MCF 10A (cell line): Measurements from ENCODE around the gene KIF4B. TPM values are rescaled to one million over a fixed set of nuclear protein-coding genes. Genes with fewer than 3 reads are reported as not detected.
"Not testable (repeated sequence)": the region's sequence is repeated elsewhere in the genome, so short reads cannot be mapped to it uniquely, and the experiment has no call there.

Source experiments
- BruUV-seq: library from RNA; stranded (reverse); fragments of 400-500 nt; replicated peaks from 2 replicates; lab custom pipeline; 2021; lab: Mats Ljungman, UMichigan
- CTCF ChIA-PET: fragments of 300-600 bp; sonication (Branson Sonifier 250); formaldehyde crosslinking; extraction: SDS; loops from one replicate; lab custom pipeline; 2021; ENCODE audit warnings: antibody characterized with exemption, inconsistent platforms; lab: Yijun Ruan, JAX
- POLR2A ChIA-PET: fragments of 300-600, 350-650 bp; sonication (Branson Sonifier 250); formaldehyde crosslinking; extraction: SDS; loops from one replicate; lab custom pipeline; 2020; ENCODE audit warnings: antibody characterized with exemption, inconsistent platforms; lab: Yijun Ruan, JAX
- DNase-seq: peaks from one replicate; pipeline ENCODE4 v3.0.0-alpha.2; 2018; ENCODE audit not compliant: unreplicated experiment
- H3K27ac Mint-ChIP-seq: one replicate; pipeline ENCODE4 v1.8.0; 2022; ENCODE audit warnings: mild to moderate bottlenecking, low read depth, mixed read lengths; ENCODE audit not compliant: unreplicated experiment
- H3K27me3 Mint-ChIP-seq: one replicate; pipeline ENCODE4 v1.8.0; 2022; ENCODE audit warnings: mixed read lengths; ENCODE audit not compliant: insufficient read depth, unreplicated experiment
- H3K36me3 Mint-ChIP-seq: one replicate; pipeline ENCODE4 v1.8.0; 2022; ENCODE audit warnings: mild to moderate bottlenecking, moderate library complexity, mixed read lengths; ENCODE audit not compliant: insufficient read depth, unreplicated experiment
- H3K4me1 Mint-ChIP-seq: one replicate; pipeline ENCODE4 v1.8.0; 2022; ENCODE audit warnings: mixed read lengths; ENCODE audit not compliant: insufficient read depth, unreplicated experiment
- H3K4me3 Mint-ChIP-seq: one replicate; pipeline ENCODE4 v1.8.0; 2022; ENCODE audit warnings: mild to moderate bottlenecking, moderate library complexity, mixed read lengths; ENCODE audit not compliant: unreplicated experiment
- H3K9me3 Mint-ChIP-seq: one replicate; pipeline ENCODE4 v1.8.0; 2022; ENCODE audit warnings: mixed read lengths; ENCODE audit not compliant: unreplicated experiment
- CTCF ChIP-seq: fragments of 200-600 bp; IDR thresholded peaks from one replicate; pipeline ENCODE4 v1.8.0; 2022; ENCODE audit warnings: antibody characterized with exemption, mild to moderate bottlenecking; ENCODE audit not compliant: unreplicated experiment
- intact Hi-C: fragments of 100-400 bp; cut with micrococcal nuclease; formaldehyde crosslinking; loops from 2 replicates; pipeline ENCODE4 v1.14.1; 2022
- total RNA-seq: library from RNA; stranded (reverse); gene quantifications from 2 replicates; pipeline ENCODE4 v1.2.3, GENCODE V29; 2022

KIF4B gene
- total RNA-seq, 1 experiment from 2014 or later: not detected

- Mint-ChIP-seq H3K27me3 (peaks cover 5% of the 10 kb centered on the region), H3K27ac (no peak overlapping the region), H3K4me1 (no peaks in the 10 kb centered on the region), H3K9me3 (no peaks in the 10 kb centered on the region), H3K36me3 (no peaks in the 10 kb centered on the region), H3K4me3 (no peak overlapping the region)
- TF ChIP-seq CTCF: no peak
- no TSS peak for BruUV-seq
- intact Hi-C loops: no loop called here
- no peak for DNase-seq
- POLR2A ChIA-PET: interaction anchor here (0.6 to 1.3 kb wide), 3 partner anchors 11 to 178 kb away, joined by 3 to 4 read pairs (median 3); no protein-coding TSS in a partner anchor
- CTCF ChIA-PET: interaction anchor here (0.5 to 5.7 kb wide), 17 partner anchors 10 to 1938 kb away, joined by 3 to 59 read pairs (median 4); no protein-coding TSS in a partner anchor
These were observed 15.7 kb downstream of the KIF4B start for GRCh38 chr5:155029240-155029639.

- H3K4me3 Mint-ChIP-seq, POLR2A ChIA-PET: not testable (repeated sequence)
These were observed 20.7 kb downstream of the KIF4B start for GRCh38 chr5:155034145-155034744.

GRCh38 chr5:155035087-155035486 is 21.5 kb downstream of the KIF4B start:
- POLR2A ChIA-PET: interaction anchor here (0.7 kb wide), 1 partner anchor 697 kb away, joined by 3 read pairs; no protein-coding TSS in a partner anchor
- intact Hi-C loops, DNase-seq: not testable (repeated sequence)

More at GRCh38 chr5:155034145-155034744, 20.7 kb downstream of the KIF4B start:
- CTCF ChIA-PET, DNase-seq, BruUV-seq, H3K9me3 Mint-ChIP-seq, H3K27ac Mint-ChIP-seq, H3K4me1 Mint-ChIP-seq, H3K36me3 Mint-ChIP-seq: not testable (repeated sequence)
- peaks cover 34% of the 10 kb centered on the region for H3K27me3 Mint-ChIP-seq
- intact Hi-C loops: loop anchor here (5.0 kb wide), 1 partner anchor 537 kb away; no protein-coding TSS in a partner anchor

GRCh38 chr5:155040984-155041653 is 27.6 kb downstream of the KIF4B start:
- H3K4me3 Mint-ChIP-seq: no peak overlapping the region
- H3K4me1 Mint-ChIP-seq: no peaks in the 10 kb centered on the region
- H3K27me3 Mint-ChIP-seq: peaks cover 11% of the 10 kb centered on the region
- intact Hi-C loops: no loop called here
- DNase-seq: no peak
- H3K36me3 Mint-ChIP-seq: no peaks in the 10 kb centered on the region
- no peaks in the 10 kb centered on the region for H3K9me3 Mint-ChIP-seq
- H3K27ac Mint-ChIP-seq: no peak overlapping the region
- TF ChIP-seq CTCF: no peak
- no TSS peak for BruUV-seq
- CTCF ChIA-PET: interaction anchor here (0.6 to 1.4 kb wide), 2 partner anchors 10 to 17 kb away, joined by 3 read pairs; no protein-coding TSS in a partner anchor
- POLR2A ChIA-PET: interaction anchor here (1.6 kb wide), 1 partner anchor 13 kb away, joined by 4 read pairs; no protein-coding TSS in a partner anchor

More at GRCh38 chr5:155035087-155035486, 21.5 kb downstream of the KIF4B start:
- H3K9me3 Mint-ChIP-seq, H3K4me3 Mint-ChIP-seq, H3K4me1 Mint-ChIP-seq, BruUV-seq, H3K27ac Mint-ChIP-seq, H3K36me3 Mint-ChIP-seq, CTCF ChIA-PET: not testable (repeated sequence)
- peaks cover 34% of the 10 kb centered on the region for H3K27me3 Mint-ChIP-seq

- Mint-ChIP-seq H3K36me3 (no peaks in the 10 kb centered on the region), H3K27ac (no peak overlapping the region), H3K27me3 (no peaks in the 10 kb centered on the region), H3K9me3 (no peaks in the 10 kb centered on the region), H3K4me3 (no peak overlapping the region), H3K4me1 (no peaks in the 10 kb centered on the region)
- TF ChIP-seq CTCF: no peak
- no TSS peak for BruUV-seq
- POLR2A ChIA-PET: no interaction called here
- intact Hi-C loops: no loop called here
- CTCF ChIA-PET: interaction anchor here (2.0 kb wide), 1 partner anchor 72 kb away, joined by 7 read pairs; no protein-coding TSS in a partner anchor
- no peak for DNase-seq
These were observed 31.0 kb downstream of the KIF4B start for GRCh38 chr5:155044591-155044990.
